HEK293 (cell line): Measurements from ENCODE around the gene DCST1.

Experiments
- CTCF ChIA-PET: fragments of 350-600 bp; formaldehyde crosslinking; extraction: SDS; loops from one replicate; lab custom pipeline; 2021; ENCODE audit warnings: antibody characterized with exemption; lab: Yijun Ruan, JAX
- POLR2A ChIA-PET: fragments of 300-600 bp; formaldehyde crosslinking; extraction: SDS; loops from one replicate; lab custom pipeline; 2020; ENCODE audit warnings: antibody characterized with exemption, inconsistent platforms; lab: Yijun Ruan, JAX
- H3K27ac ChIP-seq: fragments of 200-500 bp; sonication (Bioruptor generic); 2 replicates; pipeline ENCODE4 v1.5.1; 2014; ENCODE audit warnings: low read depth, low read length, control low read depth, inconsistent platforms; ENCODE audit errors: extremely low read depth
- H3K36me3 ChIP-seq, 2 experiments: fragments of 200-500 bp in 1 of 2; sonication (Bioruptor generic) in 1 of 2; 1 replicate in 1 of 2; 2 replicates in 1 of 2; pipeline ENCODE4 v1.5.1; 2014 to 2017; ENCODE audit warnings: inconsistent platforms in 2 of 2, low read length in 2 of 2; ENCODE audit not compliant: control insufficient read depth in 2 of 2, insufficient read depth in 1 of 2
- H3K4me1 ChIP-seq: fragments of 200-500 bp; sonication (Bioruptor generic); 2 replicates; pipeline ENCODE4 v1.5.1; 2014; ENCODE audit warnings: mild to moderate bottlenecking, low read length, inconsistent platforms; ENCODE audit not compliant: control insufficient read depth, insufficient read depth
- H3K4me3 ChIP-seq: 2 replicates; pipeline ENCODE4 v1.5.1; 2011; ENCODE audit warnings: low read depth, mild to moderate bottlenecking, control low read depth, low read length, moderate library complexity
- H3K9me3 ChIP-seq: fragments of 200-500 bp; sonication (Bioruptor generic); 2 replicates; pipeline ENCODE4 v1.5.1; 2014; ENCODE audit warnings: low read depth, low read length, inconsistent platforms; ENCODE audit not compliant: control insufficient read depth, insufficient read depth
- BCL11A ChIP-seq: fragments of 450-650 bp; formaldehyde crosslinking; IDR thresholded peaks from 2 replicates; pipeline ENCODE4 v1.5.1; 2016; ENCODE audit warnings: low read depth, missing biosample characterization, missing genetic modification characterization
- BCL6B ChIP-seq: fragments of 450-650 bp; formaldehyde crosslinking; IDR thresholded peaks from 2 replicates; pipeline ENCODE4 v1.5.1; 2017; ENCODE audit warnings: missing biosample characterization, missing genetic modification characterization
- FEZF1 ChIP-seq: fragments of 450-650 bp; formaldehyde crosslinking; IDR thresholded peaks from 2 replicates; pipeline ENCODE4 v1.5.1; 2016; ENCODE audit warnings: missing biosample characterization, missing genetic modification characterization
- INSM2 ChIP-seq: fragments of 450-650 bp; formaldehyde crosslinking; IDR thresholded peaks from 2 replicates; pipeline ENCODE4 v1.5.1; 2016; ENCODE audit warnings: missing biosample characterization, missing genetic modification characterization
- KLF16 ChIP-seq: fragments of 450-650 bp; formaldehyde crosslinking; IDR thresholded peaks from 2 replicates; pipeline ENCODE4 v1.5.1; 2017; ENCODE audit warnings: missing biosample characterization, missing genetic modification characterization
- MYNN ChIP-seq: fragments of 450-650 bp; formaldehyde crosslinking; IDR thresholded peaks from 2 replicates; pipeline ENCODE4 v1.5.1; 2016; ENCODE audit warnings: missing biosample characterization, missing genetic modification characterization, borderline replicate concordance
- OVOL3 ChIP-seq: fragments of 450-650 bp; formaldehyde crosslinking; IDR thresholded peaks from 2 replicates; pipeline ENCODE4 v1.5.1; 2016; ENCODE audit warnings: missing biosample characterization, missing genetic modification characterization
- SCRT1 ChIP-seq: fragments of 450-650 bp; formaldehyde crosslinking; IDR thresholded peaks from 2 replicates; pipeline ENCODE4 v1.5.1; 2016; ENCODE audit warnings: missing biosample characterization, missing genetic modification characterization, borderline replicate concordance
- ZBTB10 ChIP-seq: fragments of 450-650 bp; formaldehyde crosslinking; IDR thresholded peaks from 2 replicates; pipeline ENCODE4 v1.5.1; 2016; ENCODE audit warnings: missing biosample characterization, missing genetic modification characterization
- ZBTB11 ChIP-seq: fragments of 450-650 bp; formaldehyde crosslinking; conservative IDR thresholded peaks from 2 replicates; pipeline ENCODE4 v1.5.1; 2016; ENCODE audit warnings: low read depth, missing biosample characterization, missing genetic modification characterization
- ZBTB26 ChIP-seq: fragments of 450-650 bp; formaldehyde crosslinking; optimal IDR thresholded peaks from 2 replicates; pipeline ENCODE3; 2016; ENCODE audit warnings: missing biosample characterization, mild to moderate bottlenecking, missing genetic modification characterization
- ZNF140 ChIP-seq: fragments of 450-650 bp; formaldehyde crosslinking; IDR thresholded peaks from 2 replicates; pipeline ENCODE4 v1.5.1; 2016; ENCODE audit warnings: missing biosample characterization, missing genetic modification characterization
- ZNF2 ChIP-seq: fragments of 450-650 bp; formaldehyde crosslinking; IDR thresholded peaks from 2 replicates; pipeline ENCODE4 v1.5.1; 2016; ENCODE audit warnings: missing biosample characterization, missing genetic modification characterization
- ZNF223 ChIP-seq: fragments of 450-650 bp; formaldehyde crosslinking; IDR thresholded peaks from 2 replicates; pipeline ENCODE4 v1.5.1; 2016; ENCODE audit warnings: missing biosample characterization, missing genetic modification characterization
- ZNF23 ChIP-seq: fragments of 450-650 bp; formaldehyde crosslinking; IDR thresholded peaks from 2 replicates; pipeline ENCODE4 v1.5.1; 2016; ENCODE audit warnings: missing biosample characterization, missing genetic modification characterization, borderline replicate concordance
- ZNF239 ChIP-seq: fragments of 450-650 bp; formaldehyde crosslinking; IDR thresholded peaks from 2 replicates; pipeline ENCODE4 v1.5.1; 2016; ENCODE audit warnings: missing biosample characterization, missing genetic modification characterization
- ZNF311 ChIP-seq: fragments of 450-650 bp; formaldehyde crosslinking; IDR thresholded peaks from 2 replicates; pipeline ENCODE4 v1.5.1; 2017; ENCODE audit warnings: missing biosample characterization, missing genetic modification characterization, borderline replicate concordance
- ZNF341 ChIP-seq: fragments of 450-650 bp; formaldehyde crosslinking; IDR thresholded peaks from 2 replicates; pipeline ENCODE4; 2016; ENCODE audit warnings: low read depth, missing biosample characterization, missing genetic modification characterization
- ZNF423 ChIP-seq: fragments of 450-650 bp; formaldehyde crosslinking; IDR thresholded peaks from 2 replicates; pipeline ENCODE4 v1.5.1; 2016; ENCODE audit warnings: missing biosample characterization, missing genetic modification characterization
- ZNF449 ChIP-seq: fragments of 450-650 bp; formaldehyde crosslinking; IDR thresholded peaks from 2 replicates; pipeline ENCODE4 v1.5.1; 2017; ENCODE audit warnings: missing biosample characterization, mild to moderate bottlenecking, missing genetic modification characterization, moderate library complexity
- ZNF530 ChIP-seq: fragments of 450-650 bp; formaldehyde crosslinking; IDR thresholded peaks from 2 replicates; pipeline ENCODE4 v1.5.1; 2016; ENCODE audit warnings: low read depth, missing biosample characterization, missing genetic modification characterization
- ZNF548 ChIP-seq: fragments of 450-650 bp; formaldehyde crosslinking; IDR thresholded peaks from 2 replicates; pipeline ENCODE4 v1.5.1; 2016; ENCODE audit warnings: missing biosample characterization, missing genetic modification characterization
- ZNF561 ChIP-seq: fragments of 450-650 bp; IDR thresholded peaks from 2 replicates; pipeline ENCODE4 v1.5.1; 2018; ENCODE audit warnings: missing biosample characterization, missing genetic modification characterization, borderline replicate concordance
- ZNF701 ChIP-seq: fragments of 450-650 bp; formaldehyde crosslinking; IDR thresholded peaks from 2 replicates; pipeline ENCODE4 v1.5.1; 2016; ENCODE audit warnings: missing biosample characterization, missing genetic modification characterization

DCST1 gene

GRCh38 chr1:155079487-155080311 is 46.1 kb downstream of the DCST1 start:
- CTCF ChIA-PET = interaction anchor here (0.6 to 2.2 kb wide), 11 partner anchors 10 to 600 kb away, joined by 3 to 13 read pairs (median 4); partner anchors contain the start of gene ADAM15
- Histone ChIP-seq H3K4me1 (peaks cover 9% of the 10 kb centered on the region; the same call in 1 of the 2 replicates), H3K27ac (peak overlapping the region; percentile 43; the same call in 1 of the 2 replicates), H3K36me3 (no peaks in the 10 kb centered on the region), H3K9me3 (no peaks in the 10 kb centered on the region), H3K4me3 (peak overlapping the region; percentile 44)
- POLR2A ChIA-PET = interaction anchor here (1.6 to 2.1 kb wide), 3 partner anchors 15 to 29 kb away, joined by 6 read pairs; partner anchors contain the start of gene ADAM15
- TF ChIP-seq ZBTB26 (tag by site-specific recombination) (peak; percentile 90), INSM2 (no peak), OVOL3 (no peak), ZNF23 (tag by site-specific recombination) (no peak), ZNF140 (tag by site-specific recombination) (no peak), ZNF223 (tag by site-specific recombination) (no peak), ZNF311 (tag by site-specific recombination) (no peak), ZNF701 (tag by site-specific recombination) (no peak), SCRT1 (tag by site-specific recombination) (no peak), ZNF561 (tag by site-specific recombination) (peak; percentile 32; the same call in 1 of the 2 replicates), KLF16 (tag by site-specific recombination) (0 out of 2 replicates have a peak, but pooled peaks have one; percentile 26), ZBTB10 (peak; percentile 85), BCL11A (tag by site-specific recombination) (no peak), MYNN (tag by site-specific recombination) (peak; percentile 21; the same call in 1 of the 2 replicates), ZNF239 (no peak), ZNF548 (no peak), BCL6B (tag by site-specific recombination) (no peak), ZNF530 (no peak), ZNF341 (tag by site-specific recombination) (no peak; the same call in 1 of the 2 replicates), ZNF2 (tag by site-specific recombination) (no peak), FEZF1 (tag by site-specific recombination) (no peak), ZBTB11 (no peak), ZNF423 (tag by site-specific recombination) (peak; percentile 94), ZNF449 (tag by site-specific recombination) (peak; percentile 42; the same call in 1 of the 2 replicates)
